GM21619 (cell line): ENCODE results near the gene HS6ST3.
"Not testable (repeated sequence)": the region's sequence is repeated elsewhere in the genome, so short reads cannot be mapped to it uniquely, and the experiment has no call there.

Source experiments
- ATAC-seq: cut with Tn5 transposase; IDR thresholded peaks from one replicate; pipeline ENCODE4 v1.9.1; 2021; ENCODE audit not compliant: unreplicated experiment

The HS6ST3 gene

DNA sequence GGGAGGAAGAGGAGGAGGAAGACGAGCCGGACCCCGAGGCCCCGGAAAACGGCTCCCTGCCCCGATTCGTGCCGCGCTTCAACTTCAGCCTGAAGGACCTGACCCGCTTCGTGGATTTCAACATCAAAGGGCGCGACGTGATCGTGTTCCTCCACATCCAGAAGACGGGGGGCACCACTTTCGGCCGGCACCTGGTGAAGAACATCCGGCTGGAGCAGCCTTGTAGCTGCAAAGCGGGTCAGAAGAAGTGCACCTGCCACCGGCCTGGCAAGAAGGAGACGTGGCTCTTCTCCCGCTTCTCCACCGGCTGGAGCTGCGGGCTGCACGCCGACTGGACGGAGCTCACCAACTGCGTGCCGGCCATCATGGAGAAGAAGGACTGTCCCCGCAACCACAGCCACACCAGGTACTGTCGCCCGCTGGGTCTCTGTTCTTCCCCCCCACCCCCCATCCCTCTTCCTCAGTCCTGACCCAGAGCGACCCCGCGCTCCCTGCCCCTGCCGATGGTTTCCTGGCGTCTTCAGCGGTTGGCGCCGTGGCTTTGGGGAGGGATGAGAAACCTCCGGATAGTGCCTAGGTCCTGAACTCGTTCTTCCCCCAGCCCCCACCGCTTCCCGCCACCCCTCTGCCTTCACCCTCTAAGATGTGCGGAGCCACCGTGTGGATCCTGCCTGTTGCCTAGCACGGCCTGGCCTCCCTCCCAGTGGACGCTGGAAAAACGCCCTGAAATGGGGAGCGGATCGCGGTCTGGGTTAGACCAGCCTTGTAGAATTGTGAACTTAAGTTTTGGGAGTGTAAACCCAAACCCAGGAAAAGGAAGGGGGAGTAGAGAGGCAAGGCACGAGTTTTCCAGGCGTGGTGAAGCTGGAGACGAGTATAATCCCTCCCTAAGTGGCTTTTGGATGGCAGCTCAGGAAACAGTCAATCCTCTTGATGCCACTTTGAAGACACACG, 1.5 kb downstream of the HS6ST3 start:
- ATAC-seq = no peak

DNA sequence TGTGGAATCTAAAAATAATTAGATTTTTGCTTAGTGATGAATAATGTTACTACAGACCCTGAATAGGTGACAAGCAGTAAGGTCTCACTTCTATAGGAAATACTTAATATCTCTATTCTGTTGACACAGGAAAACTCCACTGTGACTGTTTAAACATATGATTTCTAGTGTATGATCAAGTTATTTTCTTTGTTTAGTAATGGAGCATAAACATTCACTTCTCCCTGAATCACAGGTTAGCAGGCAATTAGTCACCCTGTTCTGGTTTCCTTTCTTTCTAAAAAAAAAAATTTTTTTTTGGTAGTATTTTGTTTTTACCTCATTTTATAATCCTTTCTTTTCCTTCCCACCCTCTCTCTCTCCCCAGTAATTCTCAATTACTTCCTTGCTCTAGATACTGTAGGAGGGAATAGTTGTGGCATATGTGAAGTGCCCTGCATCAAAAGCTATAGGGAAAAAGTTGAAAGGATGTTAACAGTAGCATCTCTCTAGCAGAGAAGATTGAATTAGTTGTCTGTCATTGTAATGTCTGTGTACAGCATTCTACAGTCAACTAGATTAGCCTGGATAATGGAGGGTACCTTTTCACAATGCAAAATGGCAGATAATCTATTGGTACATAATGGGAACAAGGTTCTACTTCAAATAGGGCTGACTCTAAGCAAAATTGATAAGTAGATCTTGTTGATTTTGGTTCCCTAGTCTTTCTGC, 3.5 kb downstream of the HS6ST3 start:
- ATAC-seq = no peak

DNA sequence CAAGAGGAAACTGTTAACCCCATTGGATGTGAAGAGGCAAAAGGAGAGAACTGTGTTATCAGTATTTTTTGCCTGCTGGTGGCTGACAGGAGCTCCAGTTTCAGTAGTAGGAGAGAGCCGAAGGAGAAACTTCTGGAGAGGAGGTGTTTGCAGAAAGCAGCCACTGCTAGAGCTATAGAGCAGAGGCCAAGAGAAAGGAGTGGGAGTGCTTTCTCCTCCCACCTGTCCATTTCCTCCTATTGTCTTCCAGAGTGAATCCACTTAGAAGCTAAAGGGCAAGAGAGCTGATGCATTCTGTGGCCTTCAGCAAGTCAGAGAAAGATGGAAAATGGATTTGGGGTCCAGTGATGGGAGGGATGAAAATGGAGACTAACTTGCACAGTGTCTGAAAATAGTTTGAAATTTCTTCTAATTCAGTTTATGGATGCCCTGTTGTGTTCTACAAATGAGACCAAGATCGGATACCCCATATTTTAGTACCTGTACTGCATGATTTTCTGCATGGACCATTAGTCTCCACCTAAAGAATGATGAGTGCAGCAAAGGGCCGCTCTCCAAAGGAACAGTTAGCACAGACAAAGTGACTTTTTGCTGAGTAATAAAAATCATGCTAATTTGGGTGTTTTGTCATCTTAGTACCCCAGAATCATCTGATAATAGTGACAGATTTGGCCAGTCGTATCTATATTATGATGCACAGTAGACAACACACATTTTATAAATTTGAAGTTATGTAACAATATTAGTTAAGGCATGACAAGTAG, 10.7 kb downstream of the HS6ST3 start:
- ATAC-seq = no peak

DNA sequence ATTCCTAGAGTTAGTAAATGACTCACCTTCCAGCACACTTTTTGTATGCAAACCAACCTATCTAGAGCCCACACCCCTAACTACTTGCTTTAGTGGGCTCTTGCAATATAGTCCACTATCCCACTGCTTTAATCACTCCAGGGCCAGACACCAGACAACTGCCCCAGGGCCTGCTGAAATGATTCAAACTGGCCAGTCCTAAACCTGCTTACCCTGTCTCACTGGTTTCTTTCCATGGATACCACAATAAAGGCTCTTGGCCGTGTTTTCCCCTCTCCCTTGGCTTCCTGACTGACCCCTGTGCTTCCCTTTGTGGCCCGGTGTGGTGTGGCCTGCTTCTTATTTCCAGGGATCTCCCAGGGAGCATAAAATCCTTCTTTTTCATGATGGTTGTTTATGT, 14.6 kb downstream of the HS6ST3 start:
- no peak for ATAC-seq

DNA sequence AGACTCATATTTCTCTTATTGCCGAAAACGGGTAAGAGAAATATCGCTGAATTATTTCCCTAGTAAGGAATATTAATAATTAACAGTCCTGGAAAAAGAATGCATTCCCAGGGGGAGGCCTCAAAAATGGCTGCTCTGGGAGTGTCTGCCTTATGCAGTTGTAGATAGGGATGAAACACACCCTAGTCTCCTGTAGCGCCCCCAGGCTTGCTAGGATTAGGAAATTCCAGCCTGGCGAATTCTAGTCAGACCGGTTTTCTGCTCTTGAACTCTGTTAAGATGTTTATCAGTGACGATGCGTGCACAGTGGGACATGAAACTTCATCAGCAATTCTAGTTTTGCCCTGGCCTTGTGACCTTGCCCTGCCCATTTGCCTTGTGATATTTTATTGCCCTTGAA, 18.2 kb downstream of the HS6ST3 start:
- ATAC-seq = not testable (repeated sequence)

DNA sequence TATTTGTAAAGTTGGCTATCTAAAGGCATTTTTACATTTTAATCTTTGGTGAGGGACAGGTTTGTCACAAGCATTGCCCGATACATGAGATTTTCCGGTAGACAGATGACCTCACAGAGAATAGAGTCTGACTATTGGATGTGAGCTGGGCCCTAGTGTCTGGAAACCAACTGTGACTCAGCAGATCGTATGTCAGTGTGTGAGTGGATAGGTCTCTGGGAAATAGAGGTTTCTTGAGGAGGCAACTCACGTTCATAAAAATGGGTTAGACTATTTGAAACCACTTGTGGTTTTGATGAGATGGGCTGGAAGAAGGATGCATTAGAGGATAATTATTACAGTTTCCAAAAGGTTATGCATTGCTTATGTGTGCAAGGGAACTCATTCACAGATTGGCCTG, 19.2 kb downstream of the HS6ST3 start:
- ATAC-seq = no peak

DNA sequence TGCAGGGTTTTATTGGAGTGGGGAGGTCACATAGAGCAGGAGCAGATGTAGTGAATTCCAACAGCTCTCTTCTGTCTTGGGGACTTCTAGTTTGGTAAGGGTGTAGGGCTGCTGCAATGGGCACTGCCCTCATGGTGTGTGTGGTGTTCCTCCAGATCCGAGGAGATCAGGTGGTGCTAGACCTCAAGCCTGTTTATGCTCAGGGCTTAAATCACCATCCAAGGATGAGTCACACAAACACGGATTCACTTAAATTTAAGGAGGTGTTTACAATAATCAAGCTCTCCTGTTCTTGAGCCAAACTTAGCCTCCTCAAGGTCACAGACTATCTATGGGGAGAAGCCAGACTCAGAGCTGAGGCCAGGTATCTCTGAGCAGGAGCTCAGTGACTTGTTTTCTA, 23.0 kb downstream of the HS6ST3 start:
- no peak for ATAC-seq

DNA sequence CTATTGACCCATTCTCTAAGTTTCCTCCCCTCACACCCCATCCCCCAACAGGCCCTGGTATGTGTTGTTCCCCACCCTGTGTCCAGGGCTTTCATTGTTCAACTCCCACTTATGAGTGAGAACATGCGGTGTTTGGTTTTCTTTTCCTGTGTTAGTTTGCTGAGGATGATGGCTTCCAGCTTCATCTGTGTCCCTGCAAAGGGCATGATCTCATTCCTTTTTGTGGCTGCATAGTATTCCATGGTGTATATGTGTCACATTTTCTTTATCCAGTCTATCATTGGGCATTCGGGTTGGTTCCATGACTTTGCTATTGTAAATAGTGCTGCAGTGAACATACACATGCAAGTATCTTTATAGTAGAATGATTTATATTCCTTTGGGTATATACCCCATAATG, 25.5 kb downstream of the HS6ST3 start:
- ATAC-seq = not testable (repeated sequence)

DNA sequence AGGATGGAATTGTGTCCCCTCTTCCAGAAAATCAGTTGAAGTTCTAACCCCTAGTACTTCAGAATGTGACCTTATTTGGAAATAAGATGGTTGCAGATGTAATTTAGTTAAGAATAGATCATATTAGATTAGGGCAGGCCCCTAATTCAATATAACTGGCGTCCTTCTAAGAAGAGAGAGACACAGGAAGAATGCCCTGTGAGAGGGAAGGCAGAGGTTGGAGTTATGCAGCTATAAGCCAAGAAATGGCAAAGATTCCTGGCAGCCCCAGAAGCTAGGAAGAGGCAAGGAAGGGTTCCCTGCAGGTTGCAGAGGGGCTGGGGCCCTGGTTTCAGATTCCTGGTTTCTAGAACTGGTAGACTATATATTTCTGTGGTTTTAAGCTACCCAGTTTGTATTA, 30.0 kb downstream of the HS6ST3 start:
- no peak for ATAC-seq

DNA sequence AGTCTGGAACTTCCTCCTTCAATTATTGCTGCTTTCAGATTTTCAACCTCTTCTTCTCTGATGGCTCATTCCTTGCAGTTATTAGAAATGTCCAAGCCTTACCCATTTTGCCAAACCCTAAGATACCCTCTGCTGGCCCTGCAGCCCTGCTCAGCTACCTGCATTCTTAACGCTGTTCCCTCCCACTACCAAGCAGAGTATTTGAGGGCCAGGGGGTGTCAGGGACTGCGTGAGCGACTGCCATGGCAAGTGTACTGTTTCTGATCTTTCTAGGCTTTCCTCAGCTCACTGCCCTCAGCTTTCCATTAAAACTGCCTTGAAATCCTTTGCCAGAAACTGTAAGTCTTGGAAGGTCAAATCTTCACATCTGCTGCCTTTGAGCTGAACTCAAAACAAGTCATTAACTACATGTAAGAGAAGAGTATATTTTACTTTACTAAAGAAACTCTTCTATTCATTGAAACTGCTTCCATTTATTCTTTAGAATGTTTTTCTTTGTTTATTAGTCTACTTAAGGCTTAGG, 41.0 kb downstream of the HS6ST3 start:
- no peak for ATAC-seq

DNA sequence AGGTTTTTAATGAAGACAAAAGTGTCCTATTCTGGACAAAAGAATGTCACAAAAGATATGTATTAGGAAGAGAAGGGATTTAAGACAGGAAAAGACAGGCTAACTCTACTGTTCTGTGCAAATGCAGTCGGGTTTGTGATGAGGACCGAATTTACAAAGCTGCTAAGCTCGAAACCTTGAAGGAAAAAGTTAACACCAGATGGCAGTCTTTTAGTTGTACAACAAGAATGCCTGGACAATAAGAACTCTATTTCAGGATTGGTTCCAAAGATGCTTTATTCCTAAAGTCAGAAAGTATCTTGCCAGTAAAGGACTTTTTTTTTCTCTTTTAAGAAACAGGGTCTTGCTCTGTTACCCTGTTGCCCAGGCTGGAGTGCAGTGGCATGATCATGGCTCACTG, 51.1 kb downstream of the HS6ST3 start:
- no peak for ATAC-seq

DNA sequence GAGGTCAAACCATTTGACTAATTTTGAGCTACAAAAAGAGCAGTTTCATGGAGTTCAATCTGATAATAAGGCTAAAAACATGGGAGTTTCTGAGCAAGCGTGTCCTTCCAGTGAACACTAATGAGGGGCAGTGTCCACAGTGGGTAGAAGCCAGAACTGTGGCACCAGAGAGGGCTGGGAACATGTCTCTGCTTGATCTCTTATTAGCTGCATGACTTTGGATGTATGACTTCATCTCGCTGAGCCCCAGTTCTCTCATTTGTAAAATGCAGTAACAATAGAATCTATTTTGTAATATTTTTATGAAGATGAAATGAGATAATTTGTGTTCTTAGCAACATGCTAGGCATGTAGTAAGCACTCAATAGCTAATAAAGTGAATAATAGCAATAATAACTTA, 69.8 kb downstream of the HS6ST3 start:
- no peak for ATAC-seq

DNA sequence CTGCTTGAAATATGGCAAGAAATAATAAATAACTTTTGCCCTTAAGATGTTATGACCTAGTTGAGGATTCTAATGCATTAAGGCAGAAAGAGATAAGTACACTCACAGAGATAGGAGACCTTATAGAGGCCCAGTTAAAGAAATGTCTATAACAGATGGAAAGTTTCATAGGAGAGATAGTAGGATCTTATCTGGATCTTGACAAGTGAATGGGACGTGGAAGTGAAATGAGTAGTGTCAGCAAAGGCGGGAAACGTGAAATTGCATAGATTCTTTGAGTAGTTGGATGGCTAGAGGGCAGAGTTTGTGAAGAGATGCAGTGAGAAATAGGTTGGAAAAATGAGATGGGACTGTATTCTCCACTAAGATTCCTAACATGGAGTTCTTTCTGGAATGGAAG, 71.2 kb downstream of the HS6ST3 start:
- ATAC-seq = no peak

DNA sequence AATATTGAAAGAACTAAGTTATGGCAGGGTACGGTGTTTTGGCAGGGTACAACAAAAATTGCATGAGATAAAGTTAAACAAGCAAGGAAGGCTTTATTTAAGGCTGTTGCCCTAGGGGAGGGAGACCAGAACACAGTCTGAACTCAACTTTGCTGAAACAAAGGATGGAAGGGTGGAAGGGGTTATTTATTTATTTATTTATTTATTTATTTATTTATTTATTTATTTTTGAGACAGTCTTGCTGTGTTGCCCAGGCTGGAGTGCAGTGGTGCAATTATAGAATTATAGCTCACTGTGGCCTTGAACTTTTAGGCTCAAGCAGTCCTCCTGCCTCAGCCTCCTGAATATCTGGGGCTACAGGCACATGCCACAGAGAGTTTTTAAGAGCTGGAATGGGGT, 75.9 kb downstream of the HS6ST3 start:
- no peak for ATAC-seq

DNA sequence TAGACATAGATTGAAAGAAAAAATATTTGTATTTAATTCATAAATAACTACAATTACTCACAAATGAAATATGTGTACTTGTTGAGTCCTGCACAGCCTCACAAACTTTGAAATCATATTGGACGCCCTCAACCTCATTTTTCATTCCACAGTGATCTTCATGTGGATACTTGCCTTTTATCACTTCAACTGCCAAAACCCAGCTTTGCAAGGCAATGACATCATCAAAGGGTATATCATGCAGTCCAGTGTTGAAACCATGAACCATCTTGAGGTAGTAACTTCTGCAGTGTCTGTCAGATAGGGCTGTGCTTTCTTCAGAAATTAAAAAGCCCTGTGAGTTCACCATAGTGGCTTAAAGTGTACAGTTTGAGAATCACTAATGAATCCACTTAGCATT, 82.2 kb downstream of the HS6ST3 start:
- no peak for ATAC-seq

DNA sequence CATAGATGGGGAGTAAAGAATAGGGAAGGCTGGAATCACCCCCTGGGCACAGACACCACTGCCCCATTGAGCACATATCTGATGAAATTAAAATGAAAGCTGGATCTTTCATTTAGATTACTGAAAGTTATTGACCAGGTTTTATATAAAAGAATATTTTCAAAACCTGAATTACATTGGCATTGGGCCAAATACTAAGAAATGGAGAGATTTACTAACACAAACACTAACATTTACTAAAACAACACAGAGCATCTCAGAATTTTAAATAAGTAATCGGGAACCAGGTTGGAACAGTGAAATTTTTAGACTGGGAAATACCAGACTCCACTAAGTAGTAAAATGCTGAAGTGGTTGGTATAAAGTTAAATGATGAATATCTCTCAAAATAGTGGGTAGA, 88.9 kb downstream of the HS6ST3 start:
- ATAC-seq = no peak

DNA sequence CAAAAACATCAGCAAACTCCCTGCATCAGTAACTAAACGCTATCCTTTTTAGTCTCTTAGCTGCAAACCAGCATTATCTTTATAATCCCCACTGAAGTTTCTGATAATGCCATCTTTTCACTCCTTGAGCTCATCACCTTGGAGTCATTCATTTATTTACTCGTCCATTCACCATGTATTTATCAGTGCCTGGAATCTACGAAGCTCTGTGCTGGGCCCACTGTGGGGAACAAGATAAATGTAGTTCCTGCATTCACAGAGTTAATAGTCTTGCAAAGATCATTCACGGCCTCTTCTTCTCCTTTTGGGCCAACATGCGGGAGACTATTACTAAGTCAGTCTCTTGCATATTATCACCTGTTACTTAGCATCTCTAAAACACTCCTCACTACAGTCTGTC, 89.4 kb downstream of the HS6ST3 start:
- ATAC-seq = no peak

DNA sequence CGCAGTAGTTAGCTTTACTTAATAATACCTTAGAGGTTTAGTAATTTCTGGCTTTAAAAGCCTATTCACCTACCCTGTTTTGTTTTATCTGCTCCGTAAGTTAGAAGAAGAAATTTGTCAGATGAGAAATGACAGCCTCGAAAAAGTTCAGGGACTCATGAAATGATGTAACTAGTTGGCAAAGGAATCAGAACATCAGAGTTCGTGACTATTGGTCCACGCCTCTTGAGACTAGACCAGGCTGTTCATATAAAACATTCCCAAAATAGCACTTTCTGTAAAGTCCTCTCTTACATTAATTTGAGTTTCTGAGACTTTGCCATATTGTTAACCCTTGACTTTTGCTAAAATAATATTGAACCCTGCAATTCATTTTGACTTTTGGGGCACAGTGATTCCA, 92.0 kb downstream of the HS6ST3 start:
- no peak for ATAC-seq

DNA sequence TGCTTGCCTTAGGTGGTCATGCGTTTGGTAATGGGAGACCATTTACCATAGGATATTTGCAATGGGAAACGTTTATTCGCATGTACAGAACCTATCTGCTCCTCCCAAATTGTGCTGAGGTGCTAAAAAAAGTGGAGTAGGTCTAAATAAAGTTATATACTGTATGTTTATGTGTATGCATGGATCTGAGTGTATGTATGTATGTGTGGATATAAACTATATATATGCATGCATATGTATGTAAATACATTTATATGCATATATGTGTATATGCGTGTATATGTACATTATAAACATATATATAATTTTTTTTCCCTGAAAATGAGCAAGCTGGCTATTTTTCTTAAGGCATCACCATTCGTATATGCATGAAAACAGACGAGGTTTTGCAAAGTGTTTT, 95.9 kb downstream of the HS6ST3 start:
- no peak for ATAC-seq

DNA sequence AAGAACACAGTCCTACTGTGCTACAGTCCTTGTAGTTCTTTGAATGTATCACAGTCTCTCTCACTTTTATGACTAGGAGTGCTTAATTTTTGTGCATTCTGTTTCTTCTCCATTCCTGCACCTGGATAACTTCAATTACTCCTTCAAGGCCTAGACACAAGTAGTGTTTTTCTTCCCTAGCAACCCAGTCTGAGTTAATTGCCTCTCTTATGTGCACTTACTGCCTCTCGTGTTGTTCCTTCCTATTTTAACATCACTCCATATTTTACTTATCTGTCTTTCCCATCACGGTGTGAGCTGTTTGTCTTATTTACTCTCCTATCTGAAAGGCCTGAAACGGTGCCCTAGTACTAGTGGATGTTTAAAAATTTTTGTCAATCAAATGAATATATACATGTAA, 101.5 kb downstream of the HS6ST3 start:
- ATAC-seq = no peak

DNA sequence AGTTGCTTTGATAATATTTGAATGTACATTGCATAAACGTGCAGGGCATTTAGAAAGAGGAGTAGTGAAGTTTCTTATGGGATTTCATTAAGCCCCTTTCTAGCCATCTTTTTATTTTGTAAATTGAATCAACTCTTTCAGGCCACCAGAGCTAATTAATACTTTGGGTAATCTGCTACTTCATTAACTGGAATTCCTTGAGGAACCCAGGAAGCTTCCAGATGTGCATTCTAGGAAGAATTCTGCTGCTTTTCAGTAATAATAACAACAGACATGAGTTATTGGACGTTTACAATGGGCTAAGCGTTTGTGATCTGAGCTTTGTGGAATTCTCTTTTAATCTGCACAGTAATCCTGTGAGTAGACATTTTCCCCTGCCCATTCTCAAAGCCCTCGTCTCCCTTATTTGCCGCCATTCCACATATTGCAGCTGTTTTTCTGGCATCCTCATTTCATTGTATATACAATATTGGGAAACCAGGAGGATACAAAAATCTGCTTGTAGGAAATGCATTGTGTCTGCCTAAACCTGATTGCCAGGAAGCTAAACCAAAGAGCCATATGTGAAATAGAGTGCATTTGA, 103.9 kb downstream of the HS6ST3 start:
- ATAC-seq = no peak
